ENCODE measurements around the gene PRKCQ.

DNA sequence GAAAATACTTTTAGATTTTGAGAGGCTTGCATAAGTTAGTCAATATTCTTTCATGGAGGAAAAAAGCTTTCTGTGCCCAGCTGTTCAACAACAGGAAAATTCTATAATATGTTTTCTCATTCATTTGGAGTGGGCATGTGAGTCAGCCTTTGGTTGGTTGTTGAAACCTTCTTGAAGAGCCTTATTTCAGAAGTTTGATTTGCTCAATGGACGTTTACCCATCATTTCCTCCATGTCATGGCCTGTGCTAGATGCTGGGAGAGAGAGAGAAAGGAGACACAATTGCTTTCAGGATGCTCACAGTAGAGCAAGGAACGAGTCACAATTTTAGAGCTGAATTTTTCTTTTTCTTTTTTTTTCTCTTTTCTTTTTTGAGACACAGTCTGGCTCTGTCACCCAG, 181.7 kb downstream of the PRKCQ start:
- TF ChIP-seq EZH2 (IDR thresholded peaks at IDR 0.05; ENCODE audit: low read length): no peak
- TF ChIP-seq, protein P1, sequence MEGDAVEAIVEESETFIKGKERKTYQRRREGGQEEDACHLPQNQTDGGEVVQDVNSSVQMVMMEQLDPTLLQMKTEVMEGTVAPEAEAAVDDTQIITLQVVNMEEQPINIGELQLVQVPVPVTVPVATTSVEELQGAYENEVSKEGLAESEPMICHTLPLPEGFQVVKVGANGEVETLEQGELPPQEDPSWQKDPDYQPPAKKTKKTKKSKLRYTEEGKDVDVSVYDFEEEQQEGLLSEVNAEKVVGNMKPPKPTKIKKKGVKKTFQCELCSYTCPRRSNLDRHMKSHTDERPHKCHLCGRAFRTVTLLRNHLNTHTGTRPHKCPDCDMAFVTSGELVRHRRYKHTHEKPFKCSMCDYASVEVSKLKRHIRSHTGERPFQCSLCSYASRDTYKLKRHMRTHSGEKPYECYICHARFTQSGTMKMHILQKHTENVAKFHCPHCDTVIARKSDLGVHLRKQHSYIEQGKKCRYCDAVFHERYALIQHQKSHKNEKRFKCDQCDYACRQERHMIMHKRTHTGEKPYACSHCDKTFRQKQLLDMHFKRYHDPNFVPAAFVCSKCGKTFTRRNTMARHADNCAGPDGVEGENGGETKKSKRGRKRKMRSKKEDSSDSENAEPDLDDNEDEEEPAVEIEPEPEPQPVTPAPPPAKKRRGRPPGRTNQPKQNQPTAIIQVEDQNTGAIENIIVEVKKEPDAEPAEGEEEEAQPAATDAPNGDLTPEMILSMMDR (optimal IDR thresholded peaks at IDR 0.05 in 1 of 3, IDR thresholded peaks at IDR 0.05 in 1 of 3, conservative IDR thresholded peaks at IDR 0.05 in 1 of 3; ENCODE audit: extremely low read depth in 1 of 3, insufficient read depth in 2 of 3, low read length in 3 of 3): no peak

Data from keratinocyte (primary cell).